Measurements from ENCODE around the gene SCN1A. TPM values are rescaled to one million over a fixed set of nuclear protein-coding genes. Genes with fewer than 3 reads are reported as not detected.

The SCN1A gene
- polyA plus RNA-seq, 1 of the 3 experiments (the other 2 are of a cell fraction): not detected

- WGBS (ENCODE audit: low lambda C conversion rate): 95% methylated on average over 6 of the region's 6 CpGs
- H3K9me3 ChIP-seq: 0 out of 2 replicates have a peak, but pooled peaks cover 5% of the 10 kb centered on the region
- H3K9me2 ChIP-seq: no peaks in the 10 kb centered on the region
- no peak overlapping the region for H3K4me2 ChIP-seq
- no peak overlapping the region for H2AFZ ChIP-seq (ENCODE audit: low read depth)
- H4K20me1 ChIP-seq (ENCODE audit: insufficient read depth): no peaks in the 10 kb centered on the region
- DNase-seq: no peak
- TF ChIP-seq TEAD4 (IDR thresholded peaks at IDR 0.05; ENCODE audit: borderline replicate concordance, insufficient read depth): no peak
- no peak for TF ChIP-seq FOXJ3 (CRISPR knock-in tag; IDR thresholded peaks at IDR 0.05)
- no peak for TF ChIP-seq NFIC (IDR thresholded peaks at IDR 0.05; ENCODE audit: borderline replicate concordance)
- no peak for TF ChIP-seq SIN3A (IDR thresholded peaks at IDR 0.05; ENCODE audit: borderline replicate concordance, low read depth, low read length)
- no peak for TF ChIP-seq PBX3 (IDR thresholded peaks at IDR 0.05)
- no peak for TF ChIP-seq ELF1 (IDR thresholded peaks at IDR 0.05)
- no peak for TF ChIP-seq MEF2A (IDR thresholded peaks at IDR 0.05; ENCODE audit: borderline replicate concordance, low read depth)
- no peak for TF ChIP-seq REST (IDR thresholded peaks at IDR 0.05; ENCODE audit: low read depth, low read length)
- no peak for TF ChIP-seq CTCF (IDR thresholded peaks at IDR 0.05)
- no peak for TF ChIP-seq GATA2 (CRISPR knock-in tag; IDR thresholded peaks at IDR 0.05)
- no peak for TF ChIP-seq USF2 (IDR thresholded peaks at IDR 0.05; ENCODE audit: borderline replicate concordance, low read depth, low read length)
- TF ChIP-seq IRF3 (IDR thresholded peaks at IDR 0.05; ENCODE audit: low read depth, low read length): no peak
- no peak for TF ChIP-seq USF1 (IDR thresholded peaks at IDR 0.05; ENCODE audit: borderline replicate concordance, low read depth)
- no peaks in the 10 kb centered on the region for H3F3A ChIP-seq (replicated peaks; ENCODE audit: insufficient read depth)
- no peak overlapping the region for H3K4me3 ChIP-seq (ENCODE audit: low read depth in 2 of 2, low read length in 1 of 2)
- no peaks in the 10 kb centered on the region for H3K36me3 ChIP-seq (replicated peaks in 1 of 2; ENCODE audit: control insufficient read depth in 1 of 2, insufficient read depth in 2 of 2, low read length in 1 of 2)
- H3K4me1 ChIP-seq (ENCODE audit: control insufficient read depth in 1 of 2, insufficient read depth in 2 of 2, low read depth in 1 of 2, low read length in 1 of 2): no peaks in the 10 kb centered on the region
- H3K9ac ChIP-seq: no peak overlapping the region
- H3K27ac ChIP-seq (ENCODE audit: low read depth in 2 of 2, low read length in 1 of 2): no peak overlapping the region
- ChIA-PET POLR2A (no interaction called here), CTCF (interaction anchor here (3.2 to 4.2 kb wide), 2 partner anchors 10 to 11 kb away, joined by 13 to 21 read pairs; partner anchors contain the start of gene SCN1A)
- H3K79me2 ChIP-seq (ENCODE audit: insufficient read depth): no peaks in the 10 kb centered on the region
- H3K27me3 ChIP-seq (ENCODE audit: insufficient read depth): no peaks in the 10 kb centered on the region
Observed at GRCh38 chr2:166117491-166117890, 10.3 kb downstream of the SCN1A start.

All from SK-N-SH (cell line).